Fibroblast of the aortic adventitia (primary cell): ENCODE measurements around the gene GABPB1. TPM values are rescaled to one million over a fixed set of nuclear protein-coding genes. Genes with fewer than 3 reads are reported as not detected.

Experiments
- DNase-seq: peaks from one replicate; pipeline ENCODE4 v3.0.0-alpha.2; 2010; ENCODE audit warnings: low read depth
- H3K4me3 ChIP-seq: 2 replicates; pipeline ENCODE4 v1.5.1; 2011; ENCODE audit warnings: low read depth, mild to moderate bottlenecking, control low read depth, low read length, moderate library complexity
- total RNA-seq: library from RNA; depleted of rRNA; stranded (reverse); fragments of >200 nt; gene quantifications from 2 replicates; pipeline ENCODE4 v1.2.3, GENCODE V29; 2012; ENCODE audit warnings: low replicate concordance
- TF ChIP-seq, protein P1 (sequence below): IDR thresholded peaks from 2 replicates; pipeline ENCODE4 v1.5.1; 2011; ENCODE audit warnings: mild to moderate bottlenecking, low read length, control low read depth, inconsistent platforms; ENCODE audit not compliant: insufficient read depth

The GABPB1 gene
- total RNA-seq, 1 donor = 31.9 TPM

DNA sequence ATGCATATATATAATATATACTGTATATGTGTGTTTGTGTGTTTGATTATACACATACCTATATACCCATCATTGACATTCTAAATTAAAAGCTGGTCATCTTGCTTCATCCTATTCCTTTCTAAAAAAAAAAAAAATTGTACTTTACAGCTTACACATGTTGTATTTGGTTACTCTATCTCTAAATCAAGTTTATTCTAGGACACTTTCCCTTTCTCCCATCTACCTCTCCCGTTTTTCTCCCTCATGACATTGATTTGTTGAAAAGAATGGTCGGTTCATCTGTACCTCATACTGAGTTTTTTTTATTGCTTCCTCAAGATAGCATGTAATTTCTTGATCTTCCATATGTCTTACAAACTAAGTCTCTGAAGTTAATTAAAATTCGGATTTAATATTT is 26.9 kb downstream of the GABPB1 start:
- TF ChIP-seq, protein P1, sequence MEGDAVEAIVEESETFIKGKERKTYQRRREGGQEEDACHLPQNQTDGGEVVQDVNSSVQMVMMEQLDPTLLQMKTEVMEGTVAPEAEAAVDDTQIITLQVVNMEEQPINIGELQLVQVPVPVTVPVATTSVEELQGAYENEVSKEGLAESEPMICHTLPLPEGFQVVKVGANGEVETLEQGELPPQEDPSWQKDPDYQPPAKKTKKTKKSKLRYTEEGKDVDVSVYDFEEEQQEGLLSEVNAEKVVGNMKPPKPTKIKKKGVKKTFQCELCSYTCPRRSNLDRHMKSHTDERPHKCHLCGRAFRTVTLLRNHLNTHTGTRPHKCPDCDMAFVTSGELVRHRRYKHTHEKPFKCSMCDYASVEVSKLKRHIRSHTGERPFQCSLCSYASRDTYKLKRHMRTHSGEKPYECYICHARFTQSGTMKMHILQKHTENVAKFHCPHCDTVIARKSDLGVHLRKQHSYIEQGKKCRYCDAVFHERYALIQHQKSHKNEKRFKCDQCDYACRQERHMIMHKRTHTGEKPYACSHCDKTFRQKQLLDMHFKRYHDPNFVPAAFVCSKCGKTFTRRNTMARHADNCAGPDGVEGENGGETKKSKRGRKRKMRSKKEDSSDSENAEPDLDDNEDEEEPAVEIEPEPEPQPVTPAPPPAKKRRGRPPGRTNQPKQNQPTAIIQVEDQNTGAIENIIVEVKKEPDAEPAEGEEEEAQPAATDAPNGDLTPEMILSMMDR = no peak
- DNase-seq = no peak
- no peak overlapping the region for H3K4me3 ChIP-seq

DNA sequence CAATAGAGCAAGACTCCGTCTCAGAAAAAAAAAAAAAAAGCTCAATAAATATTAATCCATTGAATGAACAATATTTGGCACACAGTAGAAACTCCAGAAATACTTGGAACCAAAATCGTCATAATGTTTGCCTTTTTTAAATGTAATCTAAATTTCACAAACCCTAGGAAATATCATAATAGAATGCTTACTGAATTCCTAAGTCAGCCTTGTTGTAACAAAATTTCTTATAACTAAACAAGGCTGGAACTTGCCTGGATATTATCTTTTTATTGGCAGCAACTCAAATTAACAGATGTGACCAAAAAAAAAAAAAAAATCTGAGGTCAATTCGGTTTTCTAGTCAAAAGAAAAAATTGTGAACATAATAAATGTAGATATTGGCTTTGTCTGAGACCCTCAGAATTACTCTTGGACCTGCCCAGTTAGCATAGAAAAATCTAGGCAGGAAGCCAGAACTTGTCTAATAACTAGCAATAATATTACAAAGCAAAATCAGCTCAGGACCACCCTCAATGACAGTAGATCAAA is 33.3 kb downstream of the GABPB1 start:
- DNase-seq = peak; percentile 24
- TF ChIP-seq, protein P1 = no peak
- no peak overlapping the region for H3K4me3 ChIP-seq

DNA sequence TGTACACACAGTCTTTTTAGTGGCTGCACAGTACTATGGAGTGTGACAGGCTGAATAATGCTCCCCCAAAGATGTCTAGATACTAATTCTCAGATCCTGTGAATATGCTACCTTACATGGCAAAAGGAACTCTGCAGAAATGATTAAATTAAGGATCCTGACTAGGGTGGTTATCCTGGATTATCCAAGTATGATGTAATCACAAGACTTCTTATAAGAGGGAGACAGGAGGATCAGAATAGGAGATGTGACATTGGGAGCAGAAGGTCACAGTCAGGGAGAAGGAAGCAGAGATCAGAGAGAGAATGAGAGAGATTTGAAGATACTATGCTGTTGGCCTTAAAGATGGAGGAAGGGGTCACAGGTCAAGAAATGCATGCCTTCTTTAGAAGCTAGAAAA is 34.5 kb downstream of the GABPB1 start:
- no peak for DNase-seq
- TF ChIP-seq, protein P1 = no peak
- no peak overlapping the region for H3K4me3 ChIP-seq

DNA sequence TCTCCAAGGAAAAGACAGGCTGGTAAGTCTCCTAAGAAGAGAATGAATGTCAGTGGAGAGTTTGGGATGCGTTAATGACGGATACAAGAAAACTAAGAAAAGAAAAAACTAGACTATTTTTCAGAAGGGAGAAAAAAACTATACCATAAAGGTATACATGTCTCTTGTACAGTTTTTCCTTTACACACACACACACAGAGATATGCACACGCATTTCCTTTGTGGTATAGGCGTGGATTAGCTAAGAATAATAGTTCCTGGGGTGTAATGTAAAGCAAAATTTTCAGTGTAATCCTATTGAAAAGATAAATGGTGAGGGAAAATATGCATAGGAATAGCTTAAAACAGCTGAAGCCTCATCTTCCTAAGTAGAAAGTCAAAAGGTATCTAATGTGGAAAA is 36.3 kb downstream of the GABPB1 start:
- TF ChIP-seq, protein P1 = no peak
- DNase-seq = no peak

DNA sequence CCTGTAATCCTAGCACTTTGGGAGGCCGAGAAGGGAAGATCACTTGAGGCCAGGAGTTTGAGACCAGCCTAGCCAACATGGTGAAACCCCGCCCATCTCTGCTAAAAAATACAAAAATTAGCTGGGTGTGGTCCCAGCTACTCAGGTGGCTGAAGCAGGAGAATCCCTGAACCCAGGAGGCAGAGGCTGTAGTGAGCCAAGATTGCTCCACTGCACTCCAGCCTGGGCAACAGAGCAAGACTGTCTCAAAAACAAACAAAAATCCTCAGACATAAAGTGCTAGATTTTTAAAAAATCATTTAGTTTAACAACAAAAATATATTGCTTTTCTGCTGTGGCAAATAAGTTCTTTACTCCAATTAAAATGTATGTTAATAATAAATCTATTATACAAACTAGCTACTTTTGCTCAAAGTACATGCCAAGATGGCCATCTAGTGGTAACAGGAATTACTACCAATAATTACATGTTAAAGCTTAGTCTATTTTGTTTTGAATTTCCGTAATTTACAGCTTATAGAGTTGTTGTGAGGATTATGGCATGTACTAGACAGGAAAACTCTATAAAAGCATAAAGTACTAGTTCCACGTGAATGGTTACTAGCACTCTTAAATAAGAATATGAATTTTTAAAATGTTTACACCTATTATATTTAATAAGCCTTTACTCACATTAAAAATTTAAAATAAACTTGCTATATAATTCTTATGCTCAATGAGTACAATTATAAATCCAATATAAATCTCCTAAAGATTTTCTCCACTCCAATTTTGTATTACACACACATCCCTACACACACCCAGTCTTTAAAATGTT is 39.0 kb downstream of the GABPB1 start:
- TF ChIP-seq, protein P1 = peak; percentile 61
- peak; percentile 81 for DNase-seq
- no peak overlapping the region for H3K4me3 ChIP-seq

More for the DNA sequence above, 36.3 kb downstream of the GABPB1 start:
- no peak overlapping the region for H3K4me3 ChIP-seq

DNA sequence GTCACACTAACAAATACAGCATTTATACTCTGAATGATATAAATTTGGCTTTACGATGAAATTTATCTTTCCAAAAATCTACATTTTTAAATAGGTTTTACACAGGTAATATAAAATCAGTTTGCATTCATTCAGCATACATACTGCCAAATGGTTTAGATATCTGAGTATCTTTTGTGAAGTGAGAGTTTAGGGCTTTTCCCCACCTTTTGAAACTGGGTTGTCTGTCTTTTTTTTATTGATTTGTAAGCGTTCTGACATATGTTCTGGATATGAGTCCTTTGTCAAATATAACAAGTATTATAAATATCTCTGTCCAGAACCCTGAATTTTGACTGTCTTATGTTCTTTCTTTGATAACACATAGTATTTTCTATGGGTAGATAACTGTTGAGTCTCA is 42.4 kb downstream of the GABPB1 start:
- TF ChIP-seq, protein P1 = no peak
- no peak for DNase-seq
- H3K4me3 ChIP-seq = no peak overlapping the region
